Measurements from ENCODE around the gene PDZD8.

The PDZD8 gene

DNA sequence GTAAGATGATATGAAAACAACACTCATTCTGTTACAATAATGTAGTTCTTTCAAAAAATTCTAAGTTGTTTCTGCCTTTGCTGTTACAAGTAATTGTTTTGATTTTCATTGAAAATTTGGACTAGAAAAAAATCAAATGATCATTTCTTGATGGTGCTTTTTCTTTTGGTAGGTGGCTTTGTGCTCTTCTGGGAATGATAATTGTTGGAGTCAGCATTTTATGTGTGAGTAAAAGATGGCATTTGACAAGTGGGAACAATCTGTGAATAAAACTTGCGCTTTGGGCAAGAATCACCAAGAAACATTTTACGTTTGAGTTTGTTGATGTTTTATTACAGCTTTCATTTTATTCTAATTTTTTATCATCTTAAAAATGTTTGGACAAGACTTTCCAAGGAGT is 108.4 kb downstream of the PDZD8 start:
- TF ChIP-seq, protein P1, sequence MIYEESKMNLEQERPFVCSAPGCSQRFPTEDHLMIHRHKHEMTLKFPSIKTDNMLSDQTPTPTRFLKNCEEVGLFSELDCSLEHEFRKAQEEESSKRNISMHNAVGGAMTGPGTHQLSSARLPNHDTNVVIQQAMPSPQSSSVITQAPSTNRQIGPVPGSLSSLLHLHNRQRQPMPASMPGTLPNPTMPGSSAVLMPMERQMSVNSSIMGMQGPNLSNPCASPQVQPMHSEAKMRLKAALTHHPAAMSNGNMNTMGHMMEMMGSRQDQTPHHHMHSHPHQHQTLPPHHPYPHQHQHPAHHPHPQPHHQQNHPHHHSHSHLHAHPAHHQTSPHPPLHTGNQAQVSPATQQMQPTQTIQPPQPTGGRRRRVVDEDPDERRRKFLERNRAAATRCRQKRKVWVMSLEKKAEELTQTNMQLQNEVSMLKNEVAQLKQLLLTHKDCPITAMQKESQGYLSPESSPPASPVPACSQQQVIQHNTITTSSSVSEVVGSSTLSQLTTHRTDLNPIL (CRISPR knock-in tag; IDR thresholded peaks at IDR 0.05; ENCODE audit: low read depth), result no peak
- no peak for ATAC-seq

DNA sequence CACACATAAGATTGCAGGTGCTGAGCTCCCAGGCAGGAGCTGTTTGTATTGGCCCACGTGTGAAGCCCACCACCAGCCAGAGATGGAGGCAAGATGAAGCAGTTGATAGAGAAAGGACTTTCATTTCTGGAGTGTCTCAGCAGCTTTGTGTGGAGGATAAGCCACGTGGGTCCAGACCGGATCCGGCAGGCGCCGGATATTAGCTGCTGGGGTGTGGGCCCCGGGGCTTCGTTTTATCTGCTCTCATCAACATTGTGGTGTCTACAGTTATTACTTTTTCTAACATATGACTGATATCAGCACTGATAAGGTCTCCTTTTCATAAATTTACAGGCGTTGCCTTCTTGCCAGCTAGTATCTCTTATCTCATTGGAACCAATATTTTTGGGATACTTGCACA is 108.8 kb downstream of the PDZD8 start:
- TF ChIP-seq, protein P2, sequence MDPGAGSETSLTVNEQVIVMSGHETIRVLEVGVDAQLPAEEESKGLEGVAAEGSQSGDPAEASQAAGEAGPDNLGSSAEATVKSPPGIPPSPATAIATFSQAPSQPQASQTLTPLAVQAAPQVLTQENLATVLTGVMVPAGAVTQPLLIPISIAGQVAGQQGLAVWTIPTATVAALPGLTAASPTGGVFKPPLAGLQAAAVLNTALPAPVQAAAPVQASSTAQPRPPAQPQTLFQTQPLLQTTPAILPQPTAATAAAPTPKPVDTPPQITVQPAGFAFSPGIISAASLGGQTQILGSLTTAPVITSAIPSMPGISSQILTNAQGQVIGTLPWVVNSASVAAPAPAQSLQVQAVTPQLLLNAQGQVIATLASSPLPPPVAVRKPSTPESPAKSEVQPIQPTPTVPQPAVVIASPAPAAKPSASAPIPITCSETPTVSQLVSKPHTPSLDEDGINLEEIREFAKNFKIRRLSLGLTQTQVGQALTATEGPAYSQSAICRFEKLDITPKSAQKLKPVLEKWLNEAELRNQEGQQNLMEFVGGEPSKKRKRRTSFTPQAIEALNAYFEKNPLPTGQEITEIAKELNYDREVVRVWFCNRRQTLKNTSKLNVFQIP (CRISPR knock-in tag; IDR thresholded peaks at IDR 0.05; ENCODE audit: borderline replicate concordance, low read depth), result no peak
- TF ChIP-seq ZFP30 (CRISPR knock-in tag; IDR thresholded peaks at IDR 0.05) (no peak), TCF4 (CRISPR knock-in tag; IDR thresholded peaks at IDR 0.05; ENCODE audit: borderline replicate concordance) (no peak), ZC3H10 (CRISPR knock-in tag; IDR thresholded peaks at IDR 0.05) (no peak), ESRRG (CRISPR knock-in tag; IDR thresholded peaks at IDR 0.05) (no peak)
- no peak for ATAC-seq

DNA sequence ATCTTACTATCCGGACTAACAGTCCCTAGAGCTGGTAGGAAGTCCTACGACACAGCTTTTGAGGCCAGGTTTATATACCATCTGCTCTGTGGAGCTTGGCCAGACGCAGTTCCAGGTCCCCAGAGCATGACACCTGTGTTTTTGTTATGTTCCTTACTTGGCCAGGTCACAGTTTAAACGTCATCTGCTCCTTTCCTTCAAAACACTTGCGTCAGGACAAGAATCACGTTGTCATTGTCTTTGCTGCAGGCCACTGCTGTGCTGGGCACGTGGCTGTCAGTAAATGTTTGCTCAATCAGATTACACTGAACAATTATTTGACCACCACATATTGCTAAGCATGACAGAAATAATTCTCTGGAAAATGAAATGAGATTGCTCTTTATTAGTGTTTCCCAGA is 110.5 kb downstream of the PDZD8 start:
- TF ChIP-seq ZNF70 (CRISPR knock-in tag; IDR thresholded peaks at IDR 0.05) (no peak), CSDC2 (CRISPR knock-in tag; IDR thresholded peaks at IDR 0.05) (no peak), SNAI2 (CRISPR knock-in tag; IDR thresholded peaks at IDR 0.05) (no peak), ZNF8 (CRISPR knock-in tag; IDR thresholded peaks at IDR 0.05) (no peak), ESRRG (CRISPR knock-in tag; IDR thresholded peaks at IDR 0.05) (no peak), ZFP30 (CRISPR knock-in tag; IDR thresholded peaks at IDR 0.05) (no peak), RARB (CRISPR knock-in tag; IDR thresholded peaks at IDR 0.05) (no peak), ZC3H10 (CRISPR knock-in tag; IDR thresholded peaks at IDR 0.05) (no peak), PPARA (CRISPR knock-in tag; IDR thresholded peaks at IDR 0.05; ENCODE audit: borderline replicate concordance) (no peak), ISL1 (CRISPR knock-in tag; IDR thresholded peaks at IDR 0.05) (no peak), TOX (CRISPR knock-in tag; IDR thresholded peaks at IDR 0.05; ENCODE audit: borderline replicate concordance) (no peak), TCF4 (CRISPR knock-in tag; IDR thresholded peaks at IDR 0.05; ENCODE audit: borderline replicate concordance) (no peak)
- TF ChIP-seq, protein P3, sequence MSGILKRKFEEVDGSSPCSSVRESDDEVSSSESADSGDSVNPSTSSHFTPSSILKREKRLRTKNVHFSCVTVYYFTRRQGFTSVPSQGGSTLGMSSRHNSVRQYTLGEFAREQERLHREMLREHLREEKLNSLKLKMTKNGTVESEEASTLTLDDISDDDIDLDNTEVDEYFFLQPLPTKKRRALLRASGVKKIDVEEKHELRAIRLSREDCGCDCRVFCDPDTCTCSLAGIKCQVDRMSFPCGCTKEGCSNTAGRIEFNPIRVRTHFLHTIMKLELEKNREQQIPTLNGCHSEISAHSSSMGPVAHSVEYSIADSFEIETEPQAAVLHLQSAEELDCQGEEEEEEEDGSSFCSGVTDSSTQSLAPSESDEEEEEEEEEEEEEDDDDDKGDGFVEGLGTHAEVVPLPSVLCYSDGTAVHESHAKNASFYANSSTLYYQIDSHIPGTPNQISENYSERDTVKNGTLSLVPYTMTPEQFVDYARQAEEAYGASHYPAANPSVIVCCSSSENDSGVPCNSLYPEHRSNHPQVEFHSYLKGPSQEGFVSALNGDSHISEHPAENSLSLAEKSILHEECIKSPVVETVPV (CRISPR knock-in tag; IDR thresholded peaks at IDR 0.05), result no peak
- TF ChIP-seq, protein P2 (CRISPR knock-in tag; IDR thresholded peaks at IDR 0.05; ENCODE audit: borderline replicate concordance, low read depth), result no peak
- TF ChIP-seq, protein P1 (CRISPR knock-in tag; IDR thresholded peaks at IDR 0.05; ENCODE audit: low read depth), result no peak
- TF ChIP-seq, protein P4, sequence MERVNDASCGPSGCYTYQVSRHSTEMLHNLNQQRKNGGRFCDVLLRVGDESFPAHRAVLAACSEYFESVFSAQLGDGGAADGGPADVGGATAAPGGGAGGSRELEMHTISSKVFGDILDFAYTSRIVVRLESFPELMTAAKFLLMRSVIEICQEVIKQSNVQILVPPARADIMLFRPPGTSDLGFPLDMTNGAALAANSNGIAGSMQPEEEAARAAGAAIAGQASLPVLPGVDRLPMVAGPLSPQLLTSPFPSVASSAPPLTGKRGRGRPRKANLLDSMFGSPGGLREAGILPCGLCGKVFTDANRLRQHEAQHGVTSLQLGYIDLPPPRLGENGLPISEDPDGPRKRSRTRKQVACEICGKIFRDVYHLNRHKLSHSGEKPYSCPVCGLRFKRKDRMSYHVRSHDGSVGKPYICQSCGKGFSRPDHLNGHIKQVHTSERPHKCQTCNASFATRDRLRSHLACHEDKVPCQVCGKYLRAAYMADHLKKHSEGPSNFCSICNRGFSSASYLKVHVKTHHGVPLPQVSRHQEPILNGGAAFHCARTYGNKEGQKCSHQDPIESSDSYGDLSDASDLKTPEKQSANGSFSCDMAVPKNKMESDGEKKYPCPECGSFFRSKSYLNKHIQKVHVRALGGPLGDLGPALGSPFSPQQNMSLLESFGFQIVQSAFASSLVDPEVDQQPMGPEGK (CRISPR knock-in tag; IDR thresholded peaks at IDR 0.05; ENCODE audit: borderline replicate concordance), result no peak
- ATAC-seq, result no peak

DNA sequence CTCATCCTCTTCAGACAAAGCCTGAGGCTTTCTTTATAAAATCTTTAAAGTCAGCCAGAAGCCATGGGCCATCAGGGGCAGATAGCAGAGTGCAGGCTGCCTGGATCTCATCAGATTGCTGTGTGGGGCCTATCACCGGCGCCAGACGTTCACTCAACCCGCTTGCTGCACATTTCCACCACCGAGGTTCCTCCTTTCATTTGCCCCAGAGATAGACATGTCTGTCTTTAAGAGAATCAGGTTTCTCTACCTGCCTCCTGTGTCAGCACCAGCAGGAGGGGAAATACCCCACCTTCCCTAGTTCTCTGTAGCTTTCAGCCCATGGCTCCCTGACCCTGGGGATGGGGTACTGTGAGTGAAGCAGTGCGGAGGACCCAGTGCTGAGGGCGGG is 112.3 kb downstream of the PDZD8 start:
- ATAC-seq, result no peak
- TF ChIP-seq ESRRG (CRISPR knock-in tag; IDR thresholded peaks at IDR 0.05), result no peak
- TF ChIP-seq ARNTL (CRISPR knock-in tag; IDR thresholded peaks at IDR 0.05; ENCODE audit: borderline replicate concordance, low read depth), result no peak
- no peak for TF ChIP-seq OSR1 (CRISPR knock-in tag; IDR thresholded peaks at IDR 0.05)
- no peak for TF ChIP-seq ISL1 (CRISPR knock-in tag; IDR thresholded peaks at IDR 0.05)
- TF ChIP-seq TCF4 (CRISPR knock-in tag; IDR thresholded peaks at IDR 0.05; ENCODE audit: borderline replicate concordance), result no peak
- TF ChIP-seq CSDC2 (CRISPR knock-in tag; IDR thresholded peaks at IDR 0.05), result no peak
- TF ChIP-seq PPARA (CRISPR knock-in tag; IDR thresholded peaks at IDR 0.05; ENCODE audit: borderline replicate concordance), result no peak
- no peak for TF ChIP-seq ZNF565 (CRISPR knock-in tag; conservative IDR thresholded peaks at IDR 0.05; ENCODE audit: low read depth)
- TF ChIP-seq TOX (CRISPR knock-in tag; IDR thresholded peaks at IDR 0.05; ENCODE audit: borderline replicate concordance), result no peak
- TF ChIP-seq, protein P2 (CRISPR knock-in tag; IDR thresholded peaks at IDR 0.05; ENCODE audit: borderline replicate concordance, low read depth), result no peak
- no peak for TF ChIP-seq ZFP3 (CRISPR knock-in tag; IDR thresholded peaks at IDR 0.05)
- TF ChIP-seq, protein P3 (CRISPR knock-in tag; IDR thresholded peaks at IDR 0.05), result no peak
- TF ChIP-seq RARB (CRISPR knock-in tag; IDR thresholded peaks at IDR 0.05), result no peak
- TF ChIP-seq, protein P1 (CRISPR knock-in tag; IDR thresholded peaks at IDR 0.05; ENCODE audit: low read depth), result no peak
- no peak for TF ChIP-seq ZNF8 (CRISPR knock-in tag; IDR thresholded peaks at IDR 0.05)
